OCI-LY3 (cell line): ENCODE data around the gene LRP4.
"Not testable (repeated sequence)": the region's sequence is repeated elsewhere in the genome, so short reads cannot be mapped to it uniquely, and the experiment has no call there.

Source experiments
- H2AFZ ChIP-seq: fragments of 200-600, 300-600 bp; shearing (Covaris generic); 2 replicates; pipeline ENCODE4 v1.6.0; 2014; ENCODE audit warnings: antibody characterized with exemption, low read depth, low read length
- H3K27ac ChIP-seq: fragments of 200-600, 300-600 bp; sonication (generic); 2 replicates; pipeline ENCODE4 v1.5.1; 2014; ENCODE audit warnings: mild to moderate bottlenecking, low read length, moderate library complexity, mixed read lengths
- H3K27me3 ChIP-seq: fragments of 200-600, 300-600 bp; sonication (generic); 2 replicates; pipeline ENCODE4 v1.6.1; 2014; ENCODE audit warnings: low read depth, low read length, mixed read lengths
- H3K36me3 ChIP-seq: fragments of 200-600, 300-600 bp; sonication (generic); replicated peaks from 2 replicates; pipeline ENCODE3; 2014; ENCODE audit warnings: low read depth, low read length, mixed read lengths
- H3K4me1 ChIP-seq: fragments of 300-600, 200-600 bp; sonication (generic); 2 replicates; pipeline ENCODE4 v1.6.1; 2014; ENCODE audit warnings: low read length, mixed read lengths
- H3K4me2 ChIP-seq: fragments of 200-600, 300-600 bp; sonication (generic); 2 replicates; pipeline ENCODE4 v1.6.1; 2014; ENCODE audit warnings: low read length, mixed read lengths
- H3K4me3 ChIP-seq: fragments of 300-600, 200-600 bp; sonication (generic); 2 replicates; pipeline ENCODE4 v1.5.1; 2014; ENCODE audit warnings: antibody characterized with exemption, mild to moderate bottlenecking, low read length, moderate library complexity
- H3K79me2 ChIP-seq: fragments of 300-600, 200-600 bp; shearing (Covaris generic); 2 replicates; pipeline ENCODE4 v1.6.1; 2014; ENCODE audit warnings: mild to moderate bottlenecking, low read length, mixed read lengths
- H3K9ac ChIP-seq: fragments of 300-600, 200-600 bp; shearing (Covaris generic); 2 replicates; pipeline ENCODE4 v1.6.0; 2014; ENCODE audit warnings: mild to moderate bottlenecking, low read length, moderate library complexity
- H3K9me3 ChIP-seq: fragments of 200-600, 300-600 bp; shearing (Covaris generic); 2 replicates; pipeline ENCODE4 v1.6.1; 2014; ENCODE audit warnings: low read length, mixed read lengths; ENCODE audit not compliant: insufficient read depth
- H4K20me1 ChIP-seq: fragments of 200-600, 300-600 bp; sonication (generic); 2 replicates; pipeline ENCODE4 v1.6.1; 2016; ENCODE audit warnings: low read length, mixed read lengths; ENCODE audit not compliant: insufficient read depth
- CTCF ChIP-seq: fragments of 200-600, 300-600 bp; sonication (generic); IDR thresholded peaks from 2 replicates; pipeline ENCODE4 v1.5.1; 2014; ENCODE audit warnings: antibody characterized with exemption, low read length, low read depth
- EZH2phosphoT487 ChIP-seq: fragments of 200-600 bp; shearing (Covaris generic); IDR thresholded peaks from 2 replicates; pipeline ENCODE4 v1.6.1; 2018; ENCODE audit warnings: antibody characterized with exemption, mixed run types, low read depth

The LRP4 gene

GRCh38 chr11:46927928-46928327 lies 9.6 kb upstream of the LRP4 start:
- not testable (repeated sequence) for H3K9me3 ChIP-seq, H2AFZ ChIP-seq, H3K4me2 ChIP-seq, H3K27me3 ChIP-seq, H3K4me1 ChIP-seq, H4K20me1 ChIP-seq, H3K9ac ChIP-seq, H3K27ac ChIP-seq, H3K4me3 ChIP-seq, H3K79me2 ChIP-seq, H3K36me3 ChIP-seq

- Histone ChIP-seq H3K4me1 (peaks cover 18% of the 10 kb centered on the region), H4K20me1 (no peaks in the 10 kb centered on the region), H3K36me3 (no peaks in the 10 kb centered on the region), H3K27me3 (peaks cover 17% of the 10 kb centered on the region), H2AFZ (no peak overlapping the region), H3K9ac (no peak overlapping the region), H3K9me3 (no peaks in the 10 kb centered on the region), H3K4me2 (no peak overlapping the region), H3K4me3 (no peak overlapping the region), H3K27ac (no peak overlapping the region), H3K79me2 (no peaks in the 10 kb centered on the region)
- TF ChIP-seq CTCF, result no peak
- TF ChIP-seq EZH2phosphoT487, result no peak
Measured at GRCh38 chr11:46920755-46921154, 2.4 kb upstream of the LRP4 start.

- H2AFZ ChIP-seq, result peak overlapping the region; percentile 88
Measured at GRCh38 chr11:46918788-46919513, 601 bp upstream of the LRP4 start.

GRCh38 chr11:46917762-46918082 lies 628 bp downstream of the LRP4 start:
- no peak for TF ChIP-seq EZH2phosphoT487
- no peak for TF ChIP-seq CTCF
- Histone ChIP-seq H2AFZ (no peak overlapping the region), H3K9ac (peak overlapping the region; percentile 66), H3K9me3 (no peaks in the 10 kb centered on the region), H3K4me2 (peak overlapping the region; percentile 86), H3K27ac (no peak overlapping the region), H3K79me2 (no peaks in the 10 kb centered on the region), H3K36me3 (no peaks in the 10 kb centered on the region), H3K4me3 (peak overlapping the region; percentile 84), H4K20me1 (no peaks in the 10 kb centered on the region), H3K27me3 (peaks cover 35% of the 10 kb centered on the region), H3K4me1 (peaks cover 18% of the 10 kb centered on the region)

More at GRCh38 chr11:46918788-46919513, 601 bp upstream of the LRP4 start:
- no peaks in the 10 kb centered on the region for H4K20me1 ChIP-seq
- H3K4me2 ChIP-seq, result peak overlapping the region; percentile 99
- H3K27ac ChIP-seq, result peak overlapping the region; percentile 19; the same call in 1 of the 2 replicates
- no peaks in the 10 kb centered on the region for H3K79me2 ChIP-seq
- TF ChIP-seq EZH2phosphoT487 (no peak), CTCF (no peak)
- peak overlapping the region; percentile 68 for H3K9ac ChIP-seq
- H3K9me3 ChIP-seq, result no peaks in the 10 kb centered on the region
- peaks cover 27% of the 10 kb centered on the region for H3K27me3 ChIP-seq
- H3K4me1 ChIP-seq, result peaks cover 18% of the 10 kb centered on the region
- H3K36me3 ChIP-seq, result no peaks in the 10 kb centered on the region
- peak overlapping the region; percentile 84 for H3K4me3 ChIP-seq
